GM18520 (cell line): ENCODE results near the gene CBFA2T2.
"Not testable (repeated sequence)": the region's sequence is repeated elsewhere in the genome, so short reads cannot be mapped to it uniquely, and the experiment has no call there.

ENCODE experiments used
- ATAC-seq: cut with Tn5 transposase; IDR thresholded peaks from one replicate; pipeline ENCODE4 v1.9.1; 2021; ENCODE audit not compliant: unreplicated experiment

Gene CBFA2T2

GRCh38 chr20:33470457-33470856 lies 19.4 kb upstream of the CBFA2T2 start:
- no peak for ATAC-seq

GRCh38 chr20:33470866-33471265 lies 19.0 kb upstream of the CBFA2T2 start:
- no peak for ATAC-seq

- no peak for ATAC-seq
These were observed 16.9 kb upstream of the CBFA2T2 start for GRCh38 chr20:33472868-33473435.

GRCh38 chr20:33474097-33474873 lies 15.6 kb upstream of the CBFA2T2 start:
- no peak for ATAC-seq

- no peak for ATAC-seq
These were observed 14.9 kb upstream of the CBFA2T2 start for GRCh38 chr20:33474963-33475362.

- ATAC-seq = no peak
These were observed 14.3 kb upstream of the CBFA2T2 start for GRCh38 chr20:33475381-33476152.

- no peak for ATAC-seq
These were observed 12.3 kb upstream of the CBFA2T2 start for GRCh38 chr20:33477386-33478234.

GRCh38 chr20:33480048-33480447 lies 9.8 kb upstream of the CBFA2T2 start:
- ATAC-seq = no peak

- no peak for ATAC-seq
These were observed 8.4 kb upstream of the CBFA2T2 start for GRCh38 chr20:33481431-33481941.

- no peak for ATAC-seq
These were observed 7.3 kb upstream of the CBFA2T2 start for GRCh38 chr20:33482581-33482980.

- ATAC-seq = not testable (repeated sequence)
These were observed 6.7 kb upstream of the CBFA2T2 start for GRCh38 chr20:33483186-33483585.

- ATAC-seq = no peak
These were observed 1.7 kb upstream of the CBFA2T2 start for GRCh38 chr20:33488201-33488600.

GRCh38 chr20:33488661-33489494 lies 1.0 kb upstream of the CBFA2T2 start:
- ATAC-seq = not testable (repeated sequence)

GRCh38 chr20:33489495-33490022 lies 337 bp upstream of the CBFA2T2 start:
- peak; percentile 80 for ATAC-seq

- no peak for ATAC-seq
These were observed 1.2 kb downstream of the CBFA2T2 start for GRCh38 chr20:33490934-33491656.

GRCh38 chr20:33493076-33493766 lies 3.3 kb downstream of the CBFA2T2 start:
- ATAC-seq = no peak

GRCh38 chr20:33496776-33497175 lies 6.9 kb downstream of the CBFA2T2 start:
- not testable (repeated sequence) for ATAC-seq

GRCh38 chr20:33499355-33499754 lies 9.5 kb downstream of the CBFA2T2 start:
- ATAC-seq = no peak
